Epithelial cell of esophagus (primary cell): ENCODE results near the gene DOK7.
"Not testable (repeated sequence)": the region's sequence is repeated elsewhere in the genome, so short reads cannot be mapped to it uniquely, and the experiment has no call there.

ENCODE experiments used
- DNase-seq: peaks from one replicate; pipeline ENCODE4 v3.0.0; 2010; ENCODE audit warnings: low read depth
- H3K4me3 ChIP-seq: 2 replicates; pipeline ENCODE4 v1.5.1; 2011; ENCODE audit warnings: mild to moderate bottlenecking, low read length, control low read depth
- CTCF ChIP-seq: IDR thresholded peaks from 2 replicates; pipeline ENCODE4 v1.5.1; 2011; ENCODE audit warnings: low read depth, mild to moderate bottlenecking, low read length, control low read depth, inconsistent platforms; ENCODE audit not compliant: insufficient read depth; ENCODE audit errors: missing control alignments

Gene DOK7

GRCh38 chr4:3447431-3448395, 15.4 kb upstream of the DOK7 start:
- H3K4me3 ChIP-seq, result no peak overlapping the region
- no peak for TF ChIP-seq CTCF
- DNase-seq, result no peak

- H3K4me3 ChIP-seq, result no peak overlapping the region
Measured at GRCh38 chr4:3449047-3449573, 14.0 kb upstream of the DOK7 start.

GRCh38 chr4:3449574-3450534, 13.3 kb upstream of the DOK7 start:
- no peak for DNase-seq

More at GRCh38 chr4:3449047-3449573, 14.0 kb upstream of the DOK7 start:
- no peak for TF ChIP-seq CTCF
- DNase-seq, result no peak

GRCh38 chr4:3450643-3451042, 12.5 kb upstream of the DOK7 start:
- DNase-seq, result no peak
- no peak overlapping the region for H3K4me3 ChIP-seq
- TF ChIP-seq CTCF, result no peak

More at GRCh38 chr4:3449574-3450534, 13.3 kb upstream of the DOK7 start:
- no peak for TF ChIP-seq CTCF
- no peak overlapping the region for H3K4me3 ChIP-seq

- H3K4me3 ChIP-seq, result no peak overlapping the region
- peak; percentile 64 for DNase-seq
- no peak for TF ChIP-seq CTCF
Measured at GRCh38 chr4:3451956-3452355, 11.2 kb upstream of the DOK7 start.

GRCh38 chr4:3452376-3452775, 10.7 kb upstream of the DOK7 start:
- DNase-seq, result no peak

GRCh38 chr4:3455596-3455995, 7.5 kb upstream of the DOK7 start:
- not testable (repeated sequence) for H3K4me3 ChIP-seq, DNase-seq

More at GRCh38 chr4:3452376-3452775, 10.7 kb upstream of the DOK7 start:
- TF ChIP-seq CTCF, result no peak
- no peak overlapping the region for H3K4me3 ChIP-seq
